Kidney (tissue), 14 donors: Measurements from ENCODE around the gene TAGLN. TPM values are rescaled to one million over a fixed set of nuclear protein-coding genes. Genes with fewer than 3 reads are reported as not detected.

ENCODE experiments used
- DNase-seq, 5 donors: peaks; one replicate each; pipeline ENCODE4 v3.0.0-alpha.2; 2013 to 2020
- FAIRE-seq: peaks from 2 replicates; lab custom pipeline; 2012; peaks lifted over from hg19 to GRCh38; lab: Jason Lieb, UNC
- H3K27ac ChIP-seq, 2 donors: one replicate each; pipeline ENCODE4 v1.7.0; 2013; ENCODE audit warnings: low read depth in 2 of 2, low read length in 2 of 2, inconsistent platforms in 1 of 2
- H3K27me3 ChIP-seq: one replicate; pipeline ENCODE4 v1.7.1; 2013; ENCODE audit warnings: low read length, inconsistent platforms; ENCODE audit not compliant: control insufficient read depth, insufficient read depth
- H3K36me3 ChIP-seq, 3 donors: one replicate each; pipeline versions ENCODE4 v1.7.0 to v1.7.1; 2013; ENCODE audit warnings: low read length in 3 of 3, control low read depth in 1 of 3, inconsistent platforms in 1 of 3; ENCODE audit not compliant: insufficient read depth in 3 of 3, control insufficient read depth in 2 of 3
- H3K4me1 ChIP-seq, 3 donors: one replicate each; pipeline versions ENCODE4 v1.7.0 to v1.7.1; 2013; ENCODE audit warnings: low read length in 3 of 3, inconsistent platforms in 1 of 3, low read depth in 1 of 3; ENCODE audit not compliant: control insufficient read depth in 2 of 3, insufficient read depth in 2 of 3
- H3K4me3 ChIP-seq, 3 donors: one replicate each; pipeline versions ENCODE4 v1.7.0 to v1.8.1; 2013; ENCODE audit warnings: low read length in 3 of 3, control low read depth in 1 of 3, inconsistent platforms in 1 of 3
- H3K9ac ChIP-seq, 3 donors: one replicate each; pipeline versions ENCODE4 v1.7.0 to v1.7.1; 2013; ENCODE audit warnings: low read length in 3 of 3, control low read depth in 1 of 3, inconsistent platforms in 1 of 3
- H3K9me3 ChIP-seq, 3 donors: one replicate each; pipeline versions ENCODE4 v1.7.0 to v1.7.1; 2013; ENCODE audit warnings: low read length in 3 of 3, control low read depth in 1 of 3, inconsistent platforms in 1 of 3; ENCODE audit not compliant: control insufficient read depth in 2 of 3, insufficient read depth in 1 of 3
- intact Hi-C: fragments of 100-400 bp; cut with DNase I; formaldehyde crosslinking; loops from one replicate; pipeline ENCODE4 v1.11.1; 2022
- polyA plus RNA-seq: library from polyadenylated mRNA; stranded (reverse); fragments of 350-450 nt; fragmentation: Illumina TruSeq; extraction: RNeasy Lipid Tissue Mini Kit (QIAGEN cat#74804); gene quantifications from one replicate; pipeline ENCODE4 v1.2.3, GENCODE V29; 2014; ENCODE audit warnings: low read depth, low replicate concordance; ENCODE audit not compliant: insufficient read depth
- total RNA-seq: library from RNA; stranded (reverse); fragmentation: NEBNext Ultra II Directional; extraction: Animal tissue kit (Norgen Biotek cat#: 25700); gene quantifications from one replicate; pipeline ENCODE4 v1.2.1, GENCODE V29; 2021
- TF ChIP-seq, protein P1 (sequence below): IDR thresholded peaks from 3 replicates; pipeline ENCODE4 v1.5.1; 2012; ENCODE audit warnings: mild to moderate bottlenecking, moderate library complexity, borderline replicate concordance; ENCODE audit not compliant: insufficient read depth; ENCODE audit errors: extremely low read depth
- donor health status: control.
- donor health status: control.
- donor health status: control.
- donor health status: control.
- donor health status: control.
- donor health status: DM: yes; HTN: yes; CAD: no.
- donor health status: Normal renal cell carcinoma (clear cell type).

TAGLN gene
- total and polyA plus RNA-seq, 2 donors from 2014 or later: 776 to 846 TPM

DNA sequence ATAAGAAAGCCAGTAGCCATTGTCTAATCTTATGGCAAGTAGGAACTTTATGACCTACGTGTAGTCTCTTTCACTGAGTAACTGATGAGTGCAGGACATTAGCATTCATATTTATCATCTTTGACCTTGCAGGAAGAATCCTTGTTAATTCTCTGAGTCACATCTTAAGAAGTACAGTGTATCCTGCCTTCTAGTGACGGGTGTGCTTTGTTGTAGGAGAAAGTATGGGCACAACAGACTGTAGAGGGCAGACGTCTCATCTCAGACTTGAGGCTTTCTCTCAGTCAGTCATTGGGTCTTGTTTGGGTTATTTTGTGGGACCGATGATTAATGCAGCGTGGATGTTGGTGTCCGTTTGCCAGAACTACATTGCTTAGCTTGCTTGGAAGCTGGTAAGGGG lies 40.1 kb downstream of the TAGLN start:
- intact Hi-C loops: no loop called here
- Histone ChIP-seq H3K36me3 (peaks cover 0 to 23% (median 10%) of the 10 kb centered on the region in 3 donors), H3K4me3 (no peak overlapping the region), H3K9ac (no peak overlapping the region), H3K27me3 (no peaks in the 10 kb centered on the region), H3K27ac (no peak overlapping the region), H3K4me1 (no peaks in the 10 kb centered on the region), H3K9me3 (no peaks in the 10 kb centered on the region)
- DNase-seq: no peak
- no peak for FAIRE-seq
- TF ChIP-seq, protein P1, sequence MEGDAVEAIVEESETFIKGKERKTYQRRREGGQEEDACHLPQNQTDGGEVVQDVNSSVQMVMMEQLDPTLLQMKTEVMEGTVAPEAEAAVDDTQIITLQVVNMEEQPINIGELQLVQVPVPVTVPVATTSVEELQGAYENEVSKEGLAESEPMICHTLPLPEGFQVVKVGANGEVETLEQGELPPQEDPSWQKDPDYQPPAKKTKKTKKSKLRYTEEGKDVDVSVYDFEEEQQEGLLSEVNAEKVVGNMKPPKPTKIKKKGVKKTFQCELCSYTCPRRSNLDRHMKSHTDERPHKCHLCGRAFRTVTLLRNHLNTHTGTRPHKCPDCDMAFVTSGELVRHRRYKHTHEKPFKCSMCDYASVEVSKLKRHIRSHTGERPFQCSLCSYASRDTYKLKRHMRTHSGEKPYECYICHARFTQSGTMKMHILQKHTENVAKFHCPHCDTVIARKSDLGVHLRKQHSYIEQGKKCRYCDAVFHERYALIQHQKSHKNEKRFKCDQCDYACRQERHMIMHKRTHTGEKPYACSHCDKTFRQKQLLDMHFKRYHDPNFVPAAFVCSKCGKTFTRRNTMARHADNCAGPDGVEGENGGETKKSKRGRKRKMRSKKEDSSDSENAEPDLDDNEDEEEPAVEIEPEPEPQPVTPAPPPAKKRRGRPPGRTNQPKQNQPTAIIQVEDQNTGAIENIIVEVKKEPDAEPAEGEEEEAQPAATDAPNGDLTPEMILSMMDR: no peak

DNA sequence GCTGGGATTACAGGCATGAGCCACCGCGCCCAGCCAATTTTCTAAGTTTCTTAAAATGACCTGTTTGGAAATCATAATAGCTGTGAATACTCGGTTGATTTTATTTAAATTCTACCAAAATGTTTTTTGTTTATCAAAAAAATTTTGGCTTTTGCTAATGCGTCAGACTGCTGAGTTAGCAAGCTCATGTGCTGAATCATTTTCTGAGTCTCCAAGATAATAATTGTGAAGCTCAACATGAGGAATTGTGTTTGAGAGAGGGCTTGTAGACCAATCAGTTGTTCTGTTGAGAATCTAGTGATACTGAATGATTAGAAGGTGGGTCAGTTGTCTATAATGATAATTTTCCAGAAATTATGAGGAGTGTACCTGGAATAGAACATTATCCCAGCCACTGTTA lies 49.2 kb downstream of the TAGLN start:
- H3K27me3 ChIP-seq: no peaks in the 10 kb centered on the region
- no peak overlapping the region for H3K4me3 ChIP-seq
- H3K27ac ChIP-seq: no peak overlapping the region
- intact Hi-C loops: no loop called here
- H3K4me1 ChIP-seq: no peaks in the 10 kb centered on the region
- H3K9ac ChIP-seq: no peak overlapping the region
- no peak for FAIRE-seq
- H3K9me3 ChIP-seq: no peaks in the 10 kb centered on the region
- TF ChIP-seq, protein P1: no peak
- peaks cover 7 to 27% (median 8%) of the 10 kb centered on the region in 3 donors for H3K36me3 ChIP-seq
- no peak for DNase-seq

DNA sequence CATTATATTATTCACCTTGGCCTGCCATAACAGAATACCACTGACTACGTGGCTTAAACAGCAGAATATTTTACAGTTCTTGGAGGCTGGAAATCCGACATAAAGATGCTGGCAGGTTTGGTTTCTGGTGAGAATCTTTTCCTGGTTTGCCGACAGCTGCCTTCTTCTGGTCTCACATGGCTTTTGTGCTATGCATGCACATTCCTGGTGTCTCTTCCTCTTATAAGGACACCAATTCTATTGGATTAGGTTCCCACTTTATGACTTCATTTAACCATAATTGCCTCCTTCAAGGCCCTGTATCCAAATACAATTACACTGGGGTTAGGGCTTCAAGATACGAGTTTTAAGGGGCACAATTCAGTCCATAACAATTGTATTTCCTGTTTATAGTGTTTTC lies 50.4 kb downstream of the TAGLN start:
- TF ChIP-seq, protein P1: no peak
- intact Hi-C loops: no loop called here
- Histone ChIP-seq H3K4me3 (no peak overlapping the region), H3K9me3 (no peaks in the 10 kb centered on the region), H3K27ac (no peak overlapping the region), H3K36me3 (peaks cover 7 to 19% (median 8%) of the 10 kb centered on the region in 3 donors), H3K27me3 (no peaks in the 10 kb centered on the region), H3K9ac (no peak overlapping the region), H3K4me1 (no peaks in the 10 kb centered on the region)
- DNase-seq (no peak), FAIRE-seq (no peak)

DNA sequence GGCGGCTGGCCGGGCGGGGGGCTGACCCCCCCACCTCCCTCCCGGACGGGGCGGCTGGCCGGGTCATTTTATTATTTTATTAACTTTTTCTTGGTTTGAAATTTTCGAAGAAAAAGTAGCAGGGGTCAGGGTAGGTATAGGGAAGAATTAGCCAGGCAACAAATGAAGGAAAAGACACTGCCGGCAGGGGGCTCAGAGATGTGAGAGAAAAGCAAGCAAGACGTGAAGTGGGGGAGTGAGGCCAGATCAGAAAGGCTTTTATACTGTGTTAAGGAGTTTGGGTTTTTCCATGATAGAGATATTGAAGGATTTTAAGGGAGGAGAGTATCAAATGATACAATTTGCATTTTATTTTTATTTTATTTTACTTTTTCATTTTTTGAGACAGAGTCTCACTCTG lies 52.3 kb downstream of the TAGLN start:
- H3K27me3 ChIP-seq: no peaks in the 10 kb centered on the region
- H3K27ac ChIP-seq: no peak overlapping the region
- intact Hi-C loops: no loop called here
- H3K9me3 ChIP-seq: no peaks in the 10 kb centered on the region
- H3K4me3 ChIP-seq: no peak overlapping the region
- no peak overlapping the region for H3K9ac ChIP-seq
- FAIRE-seq (no peak), DNase-seq (no peak)
- peaks cover 5 to 8% (median 7%) of the 10 kb centered on the region in 3 donors for H3K36me3 ChIP-seq
- TF ChIP-seq, protein P1: no peak
- no peaks in the 10 kb centered on the region for H3K4me1 ChIP-seq
